ENCODE data around the gene ERAL1. TPM values are rescaled to one million over a fixed set of nuclear protein-coding genes. Genes with fewer than 3 reads are reported as not detected.
A peak's percentile ranks its signal among the peaks of the same experiment; 100 is the strongest.

The ERAL1 gene
- total RNA-seq, 1 donor: 30.4 TPM

GRCh38 chr17:28856028-28856574 lies 1.3 kb downstream of the ERAL1 start:
- DNase-seq (ENCODE audit: insufficient read length, low spot score, missing footprints): no peak
- Histone ChIP-seq H3K27ac (ENCODE audit: low read depth, low read length) (no peak overlapping the region), H3K4me1 (ENCODE audit: insufficient read depth, low read length) (peaks cover 12% of the 10 kb centered on the region), H4K20me1 (ENCODE audit: insufficient read depth, low read length) (no peaks in the 10 kb centered on the region), H3K4me2 (ENCODE audit: insufficient read depth, low read length) (peak overlapping the region; percentile 100), H3K36me3 (ENCODE audit: insufficient read depth, low read length) (peaks cover 21% of the 10 kb centered on the region), H3K9me3 (ENCODE audit: low read depth, low read length) (no peaks in the 10 kb centered on the region), H3K4me3 (ENCODE audit: insufficient read depth, low read length) (no peak overlapping the region), H3K27me3 (ENCODE audit: insufficient read depth, low read length) (no peaks in the 10 kb centered on the region), H2AFZ (ENCODE audit: low read length) (no peak overlapping the region), H3K79me2 (ENCODE audit: insufficient read depth, low read length) (peaks cover 14% of the 10 kb centered on the region)
- TF ChIP-seq, protein P1, sequence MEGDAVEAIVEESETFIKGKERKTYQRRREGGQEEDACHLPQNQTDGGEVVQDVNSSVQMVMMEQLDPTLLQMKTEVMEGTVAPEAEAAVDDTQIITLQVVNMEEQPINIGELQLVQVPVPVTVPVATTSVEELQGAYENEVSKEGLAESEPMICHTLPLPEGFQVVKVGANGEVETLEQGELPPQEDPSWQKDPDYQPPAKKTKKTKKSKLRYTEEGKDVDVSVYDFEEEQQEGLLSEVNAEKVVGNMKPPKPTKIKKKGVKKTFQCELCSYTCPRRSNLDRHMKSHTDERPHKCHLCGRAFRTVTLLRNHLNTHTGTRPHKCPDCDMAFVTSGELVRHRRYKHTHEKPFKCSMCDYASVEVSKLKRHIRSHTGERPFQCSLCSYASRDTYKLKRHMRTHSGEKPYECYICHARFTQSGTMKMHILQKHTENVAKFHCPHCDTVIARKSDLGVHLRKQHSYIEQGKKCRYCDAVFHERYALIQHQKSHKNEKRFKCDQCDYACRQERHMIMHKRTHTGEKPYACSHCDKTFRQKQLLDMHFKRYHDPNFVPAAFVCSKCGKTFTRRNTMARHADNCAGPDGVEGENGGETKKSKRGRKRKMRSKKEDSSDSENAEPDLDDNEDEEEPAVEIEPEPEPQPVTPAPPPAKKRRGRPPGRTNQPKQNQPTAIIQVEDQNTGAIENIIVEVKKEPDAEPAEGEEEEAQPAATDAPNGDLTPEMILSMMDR (IDR thresholded peaks at IDR 0.05; ENCODE audit: extremely low read depth, low read depth, low read length): no peak

DNA sequence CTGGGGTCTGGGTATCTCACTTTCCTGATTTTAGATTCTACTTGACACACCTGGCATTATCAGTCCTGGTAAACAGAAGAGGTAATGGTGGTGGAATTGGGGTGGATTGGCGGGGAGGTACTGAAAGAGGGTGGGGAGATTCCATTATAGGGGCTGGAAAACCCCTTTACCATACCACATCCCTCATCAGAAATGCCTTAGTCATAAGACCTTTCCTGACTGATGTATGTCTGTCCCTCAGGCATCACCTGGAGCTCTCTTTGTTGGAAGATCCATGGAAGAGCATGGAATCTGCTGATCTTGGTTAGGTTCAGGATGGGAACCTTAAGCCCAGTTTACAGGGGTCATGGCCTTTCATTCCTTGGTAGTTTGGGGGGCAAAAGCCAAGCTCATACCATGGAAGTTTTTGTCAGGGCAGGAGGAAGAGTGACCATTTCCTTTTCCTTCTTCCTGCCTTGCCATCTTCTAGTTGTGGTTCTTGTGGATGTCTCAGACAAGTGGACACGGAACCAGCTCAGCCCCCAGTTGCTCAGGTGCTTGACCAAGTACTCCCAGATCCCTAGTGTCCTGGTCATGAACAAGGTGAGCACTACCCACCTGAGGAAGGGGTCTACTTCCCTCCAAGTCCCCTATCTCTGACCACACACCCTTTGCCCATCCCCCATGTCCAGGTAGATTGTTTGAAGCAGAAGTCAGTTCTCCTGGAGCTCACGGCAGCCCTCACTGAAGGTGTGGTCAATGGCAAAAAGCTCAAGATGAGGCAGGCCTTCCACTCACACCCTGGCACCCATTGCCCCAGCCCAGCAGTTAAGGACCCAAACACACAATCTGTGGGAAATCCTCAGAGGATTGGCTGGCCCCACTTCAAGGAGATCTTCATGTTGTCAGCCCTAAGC lies 3.3 kb downstream of the ERAL1 start:
- peaks cover 21% of the 10 kb centered on the region for H3K36me3 ChIP-seq (ENCODE audit: insufficient read depth, low read length)

GRCh38 chr17:28858801-28859355 lies 4.1 kb downstream of the ERAL1 start:
- DNase-seq (ENCODE audit: insufficient read length, low spot score, missing footprints): no peak
- peaks cover 21% of the 10 kb centered on the region for H3K36me3 ChIP-seq (ENCODE audit: insufficient read depth, low read length)
- H3K79me2 ChIP-seq (ENCODE audit: insufficient read depth, low read length): peaks cover 14% of the 10 kb centered on the region

More for the DNA sequence above, 3.3 kb downstream of the ERAL1 start:
- H3K9me3 ChIP-seq (ENCODE audit: low read depth, low read length): no peaks in the 10 kb centered on the region
- DNase-seq (ENCODE audit: insufficient read length, low spot score, missing footprints): no peak
- TF ChIP-seq, protein P1 (IDR thresholded peaks at IDR 0.05; ENCODE audit: extremely low read depth, low read depth, low read length): no peak
- H3K27me3 ChIP-seq (ENCODE audit: insufficient read depth, low read length): no peaks in the 10 kb centered on the region
- no peak overlapping the region for H3K4me2 ChIP-seq (ENCODE audit: insufficient read depth, low read length)
- no peak overlapping the region for H2AFZ ChIP-seq (ENCODE audit: low read length)
- H3K27ac ChIP-seq (ENCODE audit: low read depth, low read length): no peak overlapping the region
- H3K4me1 ChIP-seq (ENCODE audit: insufficient read depth, low read length): peaks cover 12% of the 10 kb centered on the region
- no peak overlapping the region for H3K4me3 ChIP-seq (ENCODE audit: insufficient read depth, low read length)
- H4K20me1 ChIP-seq (ENCODE audit: insufficient read depth, low read length): no peaks in the 10 kb centered on the region
- peaks cover 14% of the 10 kb centered on the region for H3K79me2 ChIP-seq (ENCODE audit: insufficient read depth, low read length)

More at GRCh38 chr17:28858801-28859355, 4.1 kb downstream of the ERAL1 start:
- TF ChIP-seq, protein P1 (IDR thresholded peaks at IDR 0.05; ENCODE audit: extremely low read depth, low read depth, low read length): no peak
- Histone ChIP-seq H3K4me2 (ENCODE audit: insufficient read depth, low read length) (no peak overlapping the region), H3K4me1 (ENCODE audit: insufficient read depth, low read length) (peaks cover 12% of the 10 kb centered on the region), H3K4me3 (ENCODE audit: insufficient read depth, low read length) (no peak overlapping the region), H4K20me1 (ENCODE audit: insufficient read depth, low read length) (no peaks in the 10 kb centered on the region), H2AFZ (ENCODE audit: low read length) (no peak overlapping the region), H3K27ac (ENCODE audit: low read depth, low read length) (no peak overlapping the region), H3K27me3 (ENCODE audit: insufficient read depth, low read length) (no peaks in the 10 kb centered on the region), H3K9me3 (ENCODE audit: low read depth, low read length) (no peaks in the 10 kb centered on the region)

All from osteoblast (primary cell).